ENCODE results near the gene NOTCH1.

The NOTCH1 gene

DNA sequence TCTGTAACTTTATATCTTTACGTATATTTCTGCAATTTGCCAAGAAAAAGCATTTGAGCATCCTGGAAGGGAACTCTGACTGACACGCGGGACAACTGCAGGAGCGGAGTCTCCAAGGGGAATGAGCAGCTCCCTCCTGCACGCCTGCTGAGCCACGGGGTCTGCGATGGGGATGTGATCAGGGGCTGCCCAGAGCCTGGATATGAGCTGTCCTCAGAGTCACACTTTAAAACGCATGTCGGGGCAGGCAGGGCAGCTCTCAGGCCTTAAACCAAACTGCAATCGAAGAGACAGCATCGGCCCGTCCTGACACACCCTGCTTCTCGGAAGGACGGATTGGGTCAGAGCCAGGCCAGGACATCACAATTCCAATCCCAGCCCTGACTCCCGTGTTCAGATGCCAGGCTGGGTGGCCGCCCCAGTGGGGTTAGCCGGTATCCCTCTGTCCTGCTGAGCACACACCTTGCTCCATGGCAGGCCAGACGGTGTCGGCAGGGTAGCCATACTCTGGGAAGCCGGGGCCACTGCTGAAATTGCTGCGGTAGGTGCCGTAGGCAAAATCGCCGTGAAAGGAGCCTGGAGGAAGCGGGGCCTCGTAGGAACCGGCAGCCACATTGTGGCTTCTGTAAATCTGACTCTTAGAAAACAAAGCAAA, 80.2 kb downstream of the NOTCH1 start:
- DNase-seq (ENCODE audit: low read depth): no peak

DNA sequence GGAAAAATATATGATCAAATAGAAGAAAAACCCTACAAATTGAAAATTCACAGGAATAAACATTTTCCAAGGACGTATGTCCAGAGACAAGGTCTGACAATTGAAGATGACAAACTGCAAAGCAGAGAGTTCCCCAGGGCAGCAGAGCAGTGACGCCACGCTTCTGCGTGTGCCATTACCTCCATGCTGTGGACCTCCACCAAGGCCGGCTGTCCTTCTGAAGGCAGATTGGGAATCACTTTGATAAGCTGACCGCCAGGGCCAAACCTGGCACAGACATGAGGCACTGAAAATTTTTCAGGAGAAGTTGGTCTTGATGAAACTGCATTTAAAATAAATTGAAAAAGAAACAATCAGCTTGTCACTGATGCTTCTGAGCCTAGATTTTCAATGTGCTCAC, 81.6 kb downstream of the NOTCH1 start:
- DNase-seq (ENCODE audit: low read depth): no peak

DNA sequence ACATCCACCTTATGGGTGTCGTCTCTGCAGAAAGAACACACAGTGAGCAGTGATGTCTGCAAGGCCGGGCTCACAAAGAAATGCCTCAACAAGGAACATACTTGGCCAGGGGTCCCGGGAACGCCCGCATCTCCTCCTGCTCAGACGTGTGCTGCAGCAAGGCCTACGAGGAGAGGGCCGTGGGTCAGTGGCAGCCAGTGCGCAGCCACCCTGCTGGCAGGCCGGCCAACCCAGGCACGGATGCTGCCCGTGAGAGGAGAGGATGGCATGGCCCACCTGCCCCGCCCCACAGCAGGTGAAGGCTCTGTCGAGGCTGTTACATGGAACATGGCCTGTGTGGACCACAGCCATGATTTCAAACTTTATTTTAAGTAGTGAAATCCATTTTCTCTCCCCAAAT, 82.3 kb downstream of the NOTCH1 start:
- DNase-seq (ENCODE audit: low read depth): no peak

DNA sequence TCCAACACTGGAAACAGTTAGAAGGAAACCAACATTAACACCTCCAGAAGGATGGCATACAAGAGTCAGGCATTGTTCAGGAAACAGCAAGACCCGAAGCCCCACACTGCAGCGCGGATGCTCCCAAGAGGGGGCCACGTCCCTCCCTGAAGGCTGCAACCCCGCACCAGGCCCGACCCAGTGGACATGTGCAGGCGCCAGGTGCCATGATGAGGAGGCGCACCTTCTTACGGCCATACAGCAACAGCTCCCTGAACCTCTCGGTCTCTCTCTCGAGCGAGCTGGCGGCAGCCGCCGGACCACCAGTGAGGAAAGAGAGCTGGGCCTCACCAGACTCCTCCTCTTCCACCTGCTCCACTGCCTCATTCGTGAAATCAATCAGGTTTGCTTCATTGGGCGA, 83.2 kb downstream of the NOTCH1 start:
- no peak for DNase-seq (ENCODE audit: low read depth)

DNA sequence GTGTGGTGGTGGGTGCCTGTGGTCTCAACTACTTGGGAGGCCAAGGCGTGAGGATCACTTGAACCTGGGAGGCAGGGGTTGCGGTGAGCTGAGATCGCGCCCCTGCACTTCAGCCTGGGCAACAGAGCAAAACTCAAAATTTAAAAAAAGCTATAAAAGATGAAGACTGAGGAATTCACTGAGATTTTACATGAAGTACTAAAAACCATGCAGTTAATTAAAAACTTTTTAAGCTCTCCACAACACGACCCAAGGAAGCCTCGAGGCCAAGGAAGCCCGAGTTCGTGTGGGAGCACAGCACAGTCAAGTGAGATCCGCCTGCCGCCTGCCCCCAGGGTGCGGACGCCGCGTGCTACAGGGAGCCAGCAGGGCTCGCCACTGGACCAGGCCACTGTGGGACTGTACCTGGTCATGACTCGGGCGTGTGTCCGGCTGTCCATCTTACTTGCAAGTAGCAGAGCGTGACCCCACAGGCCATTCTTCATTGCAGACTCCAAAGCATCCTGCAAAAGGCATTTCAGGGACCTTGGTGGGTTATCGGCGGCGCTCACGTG, 85.0 kb downstream of the NOTCH1 start:
- DNase-seq (ENCODE audit: low read depth): no peak

DNA sequence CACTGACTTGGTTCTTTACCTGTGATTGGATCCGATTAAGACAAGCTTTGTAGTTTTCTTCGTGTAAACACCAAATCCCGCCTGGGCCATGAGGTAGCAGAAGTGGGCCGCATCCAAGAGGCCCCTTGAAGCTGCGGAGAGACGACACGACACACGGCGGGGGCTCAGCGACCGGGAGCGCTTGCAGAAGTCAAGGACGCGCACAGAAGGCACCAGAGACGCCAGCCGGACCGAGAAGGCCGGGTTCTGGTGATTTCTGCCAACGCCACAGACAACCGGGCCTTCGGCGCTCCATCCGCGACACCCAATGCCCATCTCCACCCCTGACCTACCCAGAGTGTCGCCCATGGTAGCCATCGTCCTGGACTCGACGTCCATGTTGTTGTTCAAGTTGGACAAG, 86.4 kb downstream of the NOTCH1 start:
- DNase-seq (ENCODE audit: low read depth): no peak

DNA sequence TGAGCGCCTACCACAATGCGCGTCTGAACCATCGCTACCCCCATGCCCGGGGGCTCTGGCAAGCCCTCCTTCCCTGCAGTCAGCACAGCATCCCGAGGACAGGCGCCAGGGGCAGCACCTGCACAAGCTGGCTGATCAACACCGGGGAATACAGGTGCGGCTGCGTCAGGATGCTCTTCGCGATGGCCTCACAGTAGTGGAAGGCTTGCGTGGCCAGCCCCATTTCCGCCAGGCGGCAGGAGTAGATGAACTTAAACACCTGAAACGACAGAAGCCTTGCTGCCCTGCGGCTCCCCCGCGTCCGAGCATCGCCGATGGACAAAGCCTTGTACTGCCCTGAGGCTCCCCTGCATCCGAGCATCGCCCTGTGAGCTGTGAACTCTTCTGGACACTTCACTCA, 88.5 kb downstream of the NOTCH1 start:
- no peak for DNase-seq (ENCODE audit: low read depth)

DNA sequence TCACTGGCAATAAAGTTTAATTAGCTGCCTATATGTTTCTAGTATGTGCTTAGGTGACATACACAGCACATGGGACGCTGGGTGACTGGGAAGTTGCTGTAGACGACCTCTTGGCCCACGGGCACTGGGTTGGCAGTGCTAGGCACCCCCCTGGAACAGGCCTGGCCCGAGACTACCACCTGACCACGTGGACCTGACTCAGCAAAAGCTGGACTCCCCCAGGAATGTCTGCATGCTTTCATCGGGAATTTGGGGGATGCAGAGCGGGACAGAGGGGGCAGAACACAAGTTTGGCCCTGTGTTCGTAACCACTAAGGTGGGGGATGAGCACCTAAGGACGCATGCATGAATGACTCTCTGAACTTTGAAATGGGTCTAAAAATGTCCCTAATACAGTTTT, 89.6 kb downstream of the NOTCH1 start:
- no peak for DNase-seq (ENCODE audit: low read depth)

DNA sequence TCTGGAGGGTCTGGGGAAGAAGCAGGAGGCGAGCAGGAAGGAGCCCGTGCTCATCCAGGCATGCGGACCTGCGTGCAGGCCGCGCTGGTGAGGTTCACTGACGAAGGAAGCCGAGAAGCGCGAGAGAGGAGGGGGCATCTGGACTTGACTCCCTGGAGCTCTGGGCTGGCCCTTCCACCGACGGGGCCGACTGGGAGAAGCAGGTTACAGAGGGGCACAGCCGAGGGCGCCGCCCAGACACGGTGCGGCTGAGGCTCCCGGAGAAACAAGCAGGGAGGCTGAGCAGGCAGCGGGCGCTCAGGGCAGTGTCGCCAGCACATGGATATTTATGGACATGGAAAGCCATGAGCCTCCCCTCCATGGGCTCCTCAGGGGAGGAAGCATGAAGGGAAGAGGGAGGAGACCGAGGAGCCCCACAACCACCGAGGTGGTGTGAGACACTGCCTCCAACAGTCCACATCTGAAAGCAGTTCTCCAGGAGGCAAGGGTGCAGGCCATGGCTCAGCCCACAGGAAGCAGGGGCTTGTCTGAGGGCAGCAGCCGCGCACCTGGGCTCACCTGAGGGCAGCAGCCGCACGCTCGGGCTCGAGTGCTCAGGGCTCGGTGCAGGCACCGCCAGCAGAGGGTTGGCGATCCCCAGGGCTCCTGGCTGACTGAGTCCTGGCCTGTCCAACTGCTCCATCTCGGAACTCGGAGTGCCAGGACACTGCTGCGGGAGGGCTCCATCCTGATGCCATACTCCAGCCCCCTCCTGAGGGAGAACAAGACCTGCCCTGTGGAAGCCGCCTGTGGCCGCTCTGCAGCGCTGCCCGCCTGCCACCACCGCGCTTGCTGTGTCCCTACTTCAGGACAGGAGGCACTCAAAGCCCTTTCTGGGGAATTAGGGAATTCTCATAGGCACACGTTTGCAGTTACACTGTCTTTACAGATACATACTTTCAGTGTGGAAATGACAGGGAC, 90.5 kb downstream of the NOTCH1 start:
- no peak for DNase-seq (ENCODE audit: low read depth)

DNA sequence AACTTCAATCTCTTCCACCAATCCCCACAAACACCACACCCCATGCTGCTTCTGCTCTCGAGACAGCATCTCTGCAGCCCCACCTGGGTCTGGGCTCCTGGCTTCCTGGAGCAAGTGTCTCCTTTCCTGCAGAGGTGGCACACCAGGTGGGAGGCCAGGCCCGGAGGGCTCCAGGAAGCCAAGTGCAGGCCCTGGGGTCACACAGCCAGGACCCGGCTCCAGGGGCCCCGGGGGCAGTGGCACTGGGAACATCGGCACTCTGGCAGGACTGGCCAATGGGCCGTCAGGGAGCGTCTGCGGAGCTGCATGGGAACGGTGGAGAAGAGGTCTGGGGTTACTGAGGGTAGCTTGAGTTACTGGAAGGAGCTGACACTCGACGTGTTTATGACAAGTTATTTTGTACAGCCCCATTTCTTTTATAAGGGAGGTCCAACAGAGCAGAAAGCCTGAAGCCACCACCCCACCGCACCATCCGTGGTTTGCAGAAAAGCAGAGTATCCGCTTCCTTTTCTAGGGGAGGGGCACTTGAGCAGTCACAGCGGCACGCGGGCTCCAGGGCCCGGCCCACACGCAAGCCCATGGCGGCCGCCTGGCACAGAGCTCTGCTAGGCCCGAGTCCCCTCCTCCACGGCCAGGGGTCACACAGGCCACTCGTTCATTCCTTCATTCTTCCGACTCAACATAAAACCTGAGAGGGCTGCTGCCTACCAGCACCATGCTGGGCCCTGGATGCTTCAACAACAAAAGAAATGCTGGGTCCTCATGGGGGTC, 91.6 kb downstream of the NOTCH1 start:
- DNase-seq (ENCODE audit: low read depth): no peak

DNA sequence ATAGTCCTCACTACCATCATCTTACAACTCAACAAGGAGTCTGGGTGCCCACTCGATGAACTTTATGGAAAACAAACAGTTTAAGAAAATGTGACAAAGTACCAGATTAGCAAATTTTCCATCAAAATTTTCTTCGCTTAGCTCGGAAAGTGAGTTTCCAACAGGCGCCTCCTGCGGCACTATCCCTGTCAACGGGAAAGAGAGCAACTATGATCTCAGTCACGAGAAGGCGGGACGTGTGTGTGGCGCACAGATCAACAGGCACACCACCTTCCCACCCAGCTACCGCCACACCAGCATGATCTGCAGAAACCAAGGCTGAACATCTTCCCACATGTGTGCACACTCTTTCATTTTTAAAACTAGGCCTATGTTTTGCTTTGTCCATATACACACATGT, 92.5 kb downstream of the NOTCH1 start:
- no peak for DNase-seq (ENCODE audit: low read depth)

DNA sequence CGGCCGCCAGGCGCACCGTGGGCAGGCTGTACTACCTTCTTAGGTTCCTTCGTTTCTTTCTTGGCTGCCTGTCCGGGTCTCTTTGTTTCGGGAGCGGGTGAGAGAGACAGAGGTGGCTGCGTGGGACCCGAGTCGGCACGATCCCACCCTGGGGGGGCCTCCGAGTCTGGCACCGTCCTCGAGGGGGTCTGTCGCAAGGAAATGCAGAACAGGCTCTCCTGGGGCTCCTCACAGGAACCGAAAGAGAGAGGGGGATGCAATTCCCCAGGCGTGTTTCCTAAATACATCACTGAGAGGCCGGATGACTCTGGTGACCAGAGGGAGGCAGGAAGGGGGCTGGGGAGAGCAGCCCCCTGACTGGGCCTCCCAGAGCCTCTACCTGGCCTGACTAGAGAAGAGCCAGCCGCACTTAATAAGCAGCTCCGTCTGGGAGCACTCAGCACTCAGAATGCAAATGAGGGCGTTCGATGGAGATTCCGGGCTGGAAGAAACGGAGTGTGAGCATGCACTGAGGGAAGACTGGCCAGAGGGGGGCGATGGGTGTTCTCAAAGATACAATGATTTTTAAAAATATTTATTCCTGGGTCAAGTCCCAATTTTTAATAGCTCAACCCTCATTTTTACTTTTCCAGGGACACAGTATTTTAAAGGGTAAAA, 94.5 kb downstream of the NOTCH1 start:
- DNase-seq (ENCODE audit: low read depth): no peak

DNA sequence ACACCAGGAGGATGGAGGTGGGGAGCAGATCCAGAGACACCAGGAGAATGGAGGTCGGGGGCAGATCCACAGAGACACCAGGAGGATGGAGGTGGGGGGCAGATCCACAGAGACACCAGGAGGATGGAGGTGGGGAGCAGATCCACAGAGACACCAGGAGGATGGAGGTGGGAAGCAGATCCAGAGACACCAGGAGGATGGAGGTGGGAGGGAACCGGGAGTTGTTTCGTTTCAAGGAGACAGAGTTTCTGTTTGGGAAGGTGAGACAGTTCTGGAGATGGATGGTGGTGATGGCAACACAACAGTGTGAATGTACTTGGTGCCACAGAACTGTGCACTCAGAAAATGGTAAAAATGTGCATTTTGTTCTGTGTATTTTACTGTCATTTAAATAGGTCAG, 97.2 kb downstream of the NOTCH1 start:
- DNase-seq (ENCODE audit: low read depth): no peak

DNA sequence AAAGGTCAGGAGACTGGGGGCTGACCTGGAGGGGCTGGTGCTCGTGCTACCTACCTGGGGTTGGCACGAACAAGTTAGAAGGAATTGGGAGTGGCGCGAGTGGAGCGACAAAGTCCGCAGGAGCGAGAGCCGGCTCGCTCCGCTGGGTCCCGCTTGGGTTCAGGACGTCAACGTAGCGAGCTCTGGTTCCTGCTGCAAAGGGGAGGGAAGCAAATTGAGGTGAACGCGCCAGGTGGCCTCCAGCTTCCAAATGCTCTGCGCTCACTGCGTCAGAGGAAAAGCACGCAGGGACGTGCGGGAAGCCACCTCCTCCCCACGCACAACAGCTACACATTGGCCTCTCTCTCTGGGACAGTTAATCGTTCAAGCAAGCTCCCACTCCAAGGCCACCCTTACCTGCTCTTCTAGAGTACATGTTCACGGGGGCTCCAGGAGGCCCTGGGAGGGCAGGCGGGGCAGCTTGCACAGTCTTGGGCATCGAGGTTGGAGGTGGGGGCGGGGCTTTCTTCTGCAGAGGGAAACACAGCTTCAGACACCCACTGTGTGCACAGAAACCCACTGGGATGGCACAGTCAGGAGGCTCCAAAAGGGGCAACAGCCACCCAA, 98.6 kb downstream of the NOTCH1 start:
- no peak for DNase-seq (ENCODE audit: low read depth)

DNA sequence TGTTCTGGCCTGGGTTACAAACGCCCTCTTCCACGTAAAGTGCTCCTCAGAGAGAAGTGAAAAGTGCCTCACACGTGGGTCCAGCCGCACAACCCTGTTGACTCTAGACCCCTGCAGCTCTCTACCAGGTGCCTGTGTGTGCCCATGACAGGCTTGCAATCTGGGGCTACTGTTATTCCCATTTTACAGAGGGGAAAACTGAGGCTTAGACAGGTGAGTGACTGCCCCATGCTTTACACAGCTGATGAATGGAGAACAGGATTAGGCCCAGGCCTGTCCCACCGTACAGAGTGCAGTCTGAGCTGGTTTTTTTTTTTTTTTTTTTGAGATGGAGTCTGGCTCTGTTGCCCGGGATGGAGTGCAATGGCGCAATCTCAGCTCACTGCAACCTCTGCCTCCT, 100.0 kb downstream of the NOTCH1 start:
- DNase-seq (ENCODE audit: low read depth): no peak
